ENCODE data around the gene FAM236D.
"Not testable (repeated sequence)": the region's sequence is repeated elsewhere in the genome, so short reads cannot be mapped to it uniquely, and the experiment has no call there.

GRCh38 chrX:72783964-72784363 is 24.0 kb downstream of the FAM236D start:
- not testable (repeated sequence) for TF ChIP-seq CTCF, POLR2A (IDR thresholded peaks at IDR 0.05)
